Ishikawa (cell line): Measurements from ENCODE around the gene HCRTR2.

ENCODE experiments used
- CEBPB ChIP-seq: IDR thresholded peaks from 2 replicates; pipeline ENCODE4 v1.6.1; 2012
- CREB1 ChIP-seq: IDR thresholded peaks from 2 replicates; pipeline ENCODE4 v1.6.1; 2012; ENCODE audit warnings: low read depth
- EGR1 ChIP-seq: IDR thresholded peaks from 2 replicates; pipeline ENCODE4 v1.6.1; 2012
- EP300 ChIP-seq: IDR thresholded peaks from 2 replicates; pipeline ENCODE4 v1.6.1; 2012; ENCODE audit warnings: borderline replicate concordance
- FOXM1 ChIP-seq: IDR thresholded peaks from 2 replicates; pipeline ENCODE4 v1.6.1; 2012; ENCODE audit warnings: low read depth, borderline replicate concordance
- MAX ChIP-seq: IDR thresholded peaks from 2 replicates; pipeline ENCODE4 v1.6.1; 2012
- NFIC ChIP-seq: IDR thresholded peaks from 2 replicates; pipeline ENCODE4 v1.6.1; 2012
- RAD21 ChIP-seq: IDR thresholded peaks from 2 replicates; pipeline ENCODE4 v1.6.1; 2012; ENCODE audit warnings: low read depth
- TAF1 ChIP-seq: IDR thresholded peaks from 2 replicates; pipeline ENCODE4 v1.6.1; 2012; ENCODE audit warnings: low read depth, mild to moderate bottlenecking
- TCF12 ChIP-seq: IDR thresholded peaks from 2 replicates; pipeline ENCODE4 v1.6.1; 2012; ENCODE audit warnings: low read depth
- TEAD4 ChIP-seq: IDR thresholded peaks from 2 replicates; pipeline ENCODE4 v1.6.1; 2012
- YY1 ChIP-seq: IDR thresholded peaks from 2 replicates; pipeline ENCODE4 v1.6.1; 2012; ENCODE audit warnings: low read depth
- ZBTB7A ChIP-seq: IDR thresholded peaks from 2 replicates; pipeline ENCODE4 v1.6.1; 2012; ENCODE audit warnings: low read depth
- TF ChIP-seq, protein P1 (sequence below): IDR thresholded peaks from 2 replicates; pipeline ENCODE4 v1.6.1; 2012; ENCODE audit warnings: low read depth, mild to moderate bottlenecking
- TF ChIP-seq, protein P2 (sequence below): IDR thresholded peaks from 2 replicates; pipeline ENCODE4 v1.6.1; 2012

The HCRTR2 gene

GRCh38 chr6:55175078-55176049, 1.0 kb downstream of the HCRTR2 start:
- TF ChIP-seq TEAD4 = no peak

DNA sequence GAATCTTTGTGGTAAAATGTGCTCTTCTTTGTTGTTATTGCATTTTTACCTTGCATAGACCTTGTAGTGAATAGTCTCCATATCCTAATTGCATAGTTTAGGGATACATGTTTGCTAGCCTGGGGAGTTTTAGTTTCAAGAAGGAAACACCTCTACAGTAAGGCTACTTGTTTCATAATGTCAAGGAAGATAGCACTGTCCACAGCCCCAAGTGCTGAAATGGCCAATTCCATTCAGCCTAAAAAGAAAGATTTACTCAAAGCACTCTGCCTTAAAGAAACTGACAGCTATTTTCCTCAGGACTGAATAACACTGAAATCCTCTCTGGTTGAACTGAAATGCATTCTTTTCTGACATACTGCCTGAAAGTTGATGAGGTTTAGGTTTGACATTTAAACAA, 2.6 kb downstream of the HCRTR2 start:
- TF ChIP-seq, protein P1, sequence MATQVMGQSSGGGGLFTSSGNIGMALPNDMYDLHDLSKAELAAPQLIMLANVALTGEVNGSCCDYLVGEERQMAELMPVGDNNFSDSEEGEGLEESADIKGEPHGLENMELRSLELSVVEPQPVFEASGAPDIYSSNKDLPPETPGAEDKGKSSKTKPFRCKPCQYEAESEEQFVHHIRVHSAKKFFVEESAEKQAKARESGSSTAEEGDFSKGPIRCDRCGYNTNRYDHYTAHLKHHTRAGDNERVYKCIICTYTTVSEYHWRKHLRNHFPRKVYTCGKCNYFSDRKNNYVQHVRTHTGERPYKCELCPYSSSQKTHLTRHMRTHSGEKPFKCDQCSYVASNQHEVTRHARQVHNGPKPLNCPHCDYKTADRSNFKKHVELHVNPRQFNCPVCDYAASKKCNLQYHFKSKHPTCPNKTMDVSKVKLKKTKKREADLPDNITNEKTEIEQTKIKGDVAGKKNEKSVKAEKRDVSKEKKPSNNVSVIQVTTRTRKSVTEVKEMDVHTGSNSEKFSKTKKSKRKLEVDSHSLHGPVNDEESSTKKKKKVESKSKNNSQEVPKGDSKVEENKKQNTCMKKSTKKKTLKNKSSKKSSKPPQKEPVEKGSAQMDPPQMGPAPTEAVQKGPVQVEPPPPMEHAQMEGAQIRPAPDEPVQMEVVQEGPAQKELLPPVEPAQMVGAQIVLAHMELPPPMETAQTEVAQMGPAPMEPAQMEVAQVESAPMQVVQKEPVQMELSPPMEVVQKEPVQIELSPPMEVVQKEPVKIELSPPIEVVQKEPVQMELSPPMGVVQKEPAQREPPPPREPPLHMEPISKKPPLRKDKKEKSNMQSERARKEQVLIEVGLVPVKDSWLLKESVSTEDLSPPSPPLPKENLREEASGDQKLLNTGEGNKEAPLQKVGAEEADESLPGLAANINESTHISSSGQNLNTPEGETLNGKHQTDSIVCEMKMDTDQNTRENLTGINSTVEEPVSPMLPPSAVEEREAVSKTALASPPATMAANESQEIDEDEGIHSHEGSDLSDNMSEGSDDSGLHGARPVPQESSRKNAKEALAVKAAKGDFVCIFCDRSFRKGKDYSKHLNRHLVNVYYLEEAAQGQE = peak; percentile 87
- no peak for TF ChIP-seq TEAD4

- TF ChIP-seq RAD21 (no peak), CEBPB (no peak), TEAD4 (no peak), EP300 (no peak)
Measured at GRCh38 chr6:55180258-55180657, 5.9 kb downstream of the HCRTR2 start.

GRCh38 chr6:55182016-55182650, 7.8 kb downstream of the HCRTR2 start:
- no peak for TF ChIP-seq EP300
- TF ChIP-seq MAX = no peak
- TF ChIP-seq, protein P1 = no peak

DNA sequence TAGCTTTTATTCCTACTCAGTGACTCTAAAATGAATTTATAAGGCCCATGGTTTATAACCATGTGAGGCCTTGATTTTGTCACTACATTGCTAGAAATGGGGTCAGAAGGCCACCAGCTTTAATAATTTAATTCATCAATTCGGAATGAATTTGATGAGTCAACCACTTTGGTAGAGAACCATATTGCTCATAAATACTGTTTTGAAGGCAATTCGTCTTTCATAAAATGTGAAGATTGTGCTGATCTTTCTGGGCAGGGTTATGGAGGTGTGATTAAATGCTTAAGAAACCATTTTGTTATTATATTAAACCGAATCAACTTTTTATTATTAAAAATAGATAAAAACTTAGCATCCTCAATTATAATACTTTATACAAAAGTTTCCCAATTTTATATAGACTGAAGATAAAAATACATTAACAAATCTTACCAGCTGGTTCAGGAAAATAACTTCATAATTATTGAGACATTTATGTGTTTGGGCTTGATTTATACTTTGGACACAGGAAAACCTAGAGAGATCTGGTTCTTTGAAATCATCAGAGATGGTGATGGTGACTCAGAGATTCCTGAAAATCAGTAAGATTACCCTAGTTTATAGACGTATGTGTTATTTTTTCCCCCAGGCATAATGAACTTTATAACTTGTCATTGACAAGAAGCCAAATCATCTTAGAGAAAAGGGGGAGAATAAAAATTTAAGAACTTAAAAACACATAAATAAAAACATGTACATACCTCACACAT, 10.6 kb downstream of the HCRTR2 start:
- TF ChIP-seq NFIC = no peak
- TF ChIP-seq, protein P1 = no peak

DNA sequence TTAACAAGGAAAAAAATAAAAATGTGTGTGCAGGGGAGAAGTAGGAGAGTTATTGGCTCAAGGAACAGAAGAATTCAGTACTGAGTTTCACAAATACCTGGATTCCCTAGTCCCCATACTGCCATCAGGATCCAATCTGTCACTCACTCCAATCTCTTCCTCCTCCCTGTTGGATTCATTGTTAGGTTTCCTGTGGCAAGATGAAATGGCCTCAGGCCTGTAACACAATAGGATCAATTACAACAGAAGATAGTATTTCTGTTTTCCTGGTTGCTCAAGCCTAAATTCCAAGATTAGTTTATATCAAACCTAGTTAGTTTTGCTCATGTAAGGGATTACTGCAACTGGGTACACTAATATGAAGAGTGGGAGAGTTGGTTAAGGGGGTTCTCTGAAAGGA, 24.4 kb downstream of the HCRTR2 start:
- TF ChIP-seq CEBPB = no peak
- TF ChIP-seq TCF12 = no peak
- no peak for TF ChIP-seq TAF1
- TF ChIP-seq YY1 = no peak
- no peak for TF ChIP-seq MAX
- TF ChIP-seq EGR1 = no peak
- TF ChIP-seq EP300 = no peak
- no peak for TF ChIP-seq FOXM1
- TF ChIP-seq, protein P1 = no peak
- TF ChIP-seq NFIC = no peak
- TF ChIP-seq, protein P2, sequence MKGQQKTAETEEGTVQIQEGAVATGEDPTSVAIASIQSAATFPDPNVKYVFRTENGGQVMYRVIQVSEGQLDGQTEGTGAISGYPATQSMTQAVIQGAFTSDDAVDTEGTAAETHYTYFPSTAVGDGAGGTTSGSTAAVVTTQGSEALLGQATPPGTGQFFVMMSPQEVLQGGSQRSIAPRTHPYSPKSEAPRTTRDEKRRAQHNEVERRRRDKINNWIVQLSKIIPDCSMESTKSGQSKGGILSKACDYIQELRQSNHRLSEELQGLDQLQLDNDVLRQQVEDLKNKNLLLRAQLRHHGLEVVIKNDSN = no peak
- no peak for TF ChIP-seq CREB1
- TF ChIP-seq RAD21 = no peak
- no peak for TF ChIP-seq ZBTB7A
- TF ChIP-seq TEAD4 = no peak
